Measurements from ENCODE around the gene GAREM1.

DNA sequence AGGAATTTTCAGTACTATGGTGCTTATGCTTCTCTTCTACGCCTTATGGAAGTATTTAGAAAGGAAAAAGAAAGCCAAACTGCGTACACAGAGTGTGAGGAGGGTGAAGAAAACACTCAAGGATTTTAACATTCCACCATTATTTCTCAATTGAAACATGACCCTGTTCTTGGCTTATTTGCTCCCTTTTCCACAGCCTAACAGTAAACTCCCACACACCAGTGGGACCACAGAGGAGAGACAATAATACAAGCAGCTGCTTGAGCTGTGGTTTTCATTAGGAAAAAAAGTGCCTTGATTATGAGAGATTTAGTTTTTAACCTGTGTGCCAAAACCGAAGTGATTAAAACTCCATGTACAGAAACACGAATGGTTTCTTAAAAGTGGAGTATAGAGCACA lies 146.5 kb downstream of the GAREM1 start:
- no peak for TF ChIP-seq SP1 (IDR thresholded peaks at IDR 0.05; ENCODE audit: low read depth)
- no peak for TF ChIP-seq SIN3A (IDR thresholded peaks at IDR 0.05; ENCODE audit: low read depth)
- TF ChIP-seq POLR2AphosphoS5 (IDR thresholded peaks at IDR 0.05; ENCODE audit: low read depth, low read length), result no peak
- no peak for TF ChIP-seq CTCF (IDR thresholded peaks at IDR 0.05 in 2 of 3, conservative IDR thresholded peaks at IDR 0.05 in 1 of 3; ENCODE audit: borderline replicate concordance in 1 of 3, insufficient read depth in 1 of 3, low read depth in 2 of 3, low read length in 2 of 3)
- no peak for TF ChIP-seq ZNF274 (IDR thresholded peaks at IDR 0.05; ENCODE audit: low read depth, low read length)
- no peak for TF ChIP-seq CEBPB (IDR thresholded peaks at IDR 0.05; ENCODE audit: low read depth)
- no peak for TF ChIP-seq POLR2A (IDR thresholded peaks at IDR 0.05; ENCODE audit: borderline replicate concordance, extremely low read depth, insufficient read depth, insufficient read length)
- no peak for TF ChIP-seq EZH2 (IDR thresholded peaks at IDR 0.05)
- TF ChIP-seq RAD21 (IDR thresholded peaks at IDR 0.05; ENCODE audit: low read depth), result no peak
- no peak for TF ChIP-seq REST (IDR thresholded peaks at IDR 0.05; ENCODE audit: low read depth)
- TF ChIP-seq JUND (IDR thresholded peaks at IDR 0.05), result no peak

All from HCT116 (cell line).